EL (cell line): ENCODE results near the gene DPPA5.
"Not testable (repeated sequence)": the region's sequence is repeated elsewhere in the genome, so short reads cannot be mapped to it uniquely, and the experiment has no call there.

Source experiments
- DNase-seq: peaks from one replicate; pipeline ENCODE4 v3.0.0-alpha.2; 2016

DPPA5 gene

DNA sequence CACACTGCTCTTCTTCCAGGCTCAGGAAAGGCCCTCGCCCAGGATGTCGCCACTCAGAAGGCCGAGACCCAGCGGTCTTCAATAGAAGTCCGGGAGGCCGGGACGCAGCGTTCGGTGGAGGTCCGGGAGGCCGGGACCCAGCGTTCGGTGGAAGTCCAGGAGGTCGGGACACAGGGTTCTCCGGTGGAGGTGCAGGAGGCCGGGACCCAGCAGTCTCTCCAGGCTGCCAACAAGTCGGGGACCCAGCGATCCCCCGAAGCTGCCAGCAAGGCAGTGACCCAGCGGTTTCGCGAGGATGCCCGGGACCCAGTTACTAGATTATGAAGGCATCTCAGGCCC, 9.4 kb upstream of the DPPA5 start:
- DNase-seq, result no peak

DNA sequence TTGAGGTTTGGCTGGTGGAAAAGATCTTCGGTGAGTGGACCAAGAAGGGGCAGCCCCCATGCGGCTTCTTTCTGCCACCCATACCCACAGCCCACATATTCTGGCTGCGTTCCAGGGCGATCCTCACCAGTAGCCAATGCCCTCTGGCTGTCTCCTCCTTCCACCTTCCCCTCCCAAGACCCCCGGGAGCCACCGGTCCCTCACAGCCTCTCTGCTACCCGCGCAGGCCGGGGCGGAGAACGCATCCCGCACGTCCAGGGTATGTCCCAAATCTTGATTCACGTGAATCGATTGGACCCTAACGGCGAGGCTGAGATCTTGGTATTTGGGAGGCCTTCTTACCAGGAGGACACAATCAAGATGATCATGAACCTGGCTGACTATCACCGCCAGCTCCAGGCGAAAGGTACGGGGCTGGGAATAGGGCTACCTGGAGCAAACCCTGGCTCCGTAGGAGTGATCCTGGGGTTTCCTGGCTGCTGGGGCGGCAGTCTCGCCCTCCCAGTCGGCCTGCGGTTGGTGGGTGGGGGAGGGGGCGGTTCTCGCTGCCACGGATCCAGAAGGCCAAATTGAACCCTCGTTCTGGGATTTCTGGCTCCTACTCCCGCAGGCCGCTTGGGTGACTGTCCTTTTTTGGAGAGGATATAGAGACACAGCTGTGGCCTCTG, 8.9 kb upstream of the DPPA5 start:
- DNase-seq, result no peak

DNA sequence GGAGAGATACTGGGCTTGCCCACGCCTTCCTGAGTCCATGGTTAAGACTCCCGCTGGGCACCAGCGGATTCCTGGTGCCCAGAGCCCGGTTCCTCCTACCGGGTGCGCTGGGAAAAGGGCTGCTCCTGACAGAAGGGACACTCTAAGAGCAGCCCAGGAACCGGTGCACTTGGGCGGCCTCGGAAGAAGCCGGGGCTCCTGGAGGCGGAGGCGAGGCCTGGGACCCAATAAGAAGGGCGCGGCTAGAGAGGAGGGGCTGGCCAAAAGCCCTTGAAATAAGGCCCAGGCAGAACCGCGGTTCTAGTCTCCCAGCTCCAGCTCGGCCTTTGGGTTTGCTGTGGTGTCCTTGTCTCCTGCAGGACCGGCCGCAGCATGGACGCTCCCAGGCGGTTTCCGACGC, 8.3 kb upstream of the DPPA5 start, which contains the start of gene KHDC3L:
TSS of gene KHDC3L (plus strand) at position 301 of the 400 bp plus-strand sequence. CDS start at position 373, 72 bp downstream.
- no peak for DNase-seq

DNA sequence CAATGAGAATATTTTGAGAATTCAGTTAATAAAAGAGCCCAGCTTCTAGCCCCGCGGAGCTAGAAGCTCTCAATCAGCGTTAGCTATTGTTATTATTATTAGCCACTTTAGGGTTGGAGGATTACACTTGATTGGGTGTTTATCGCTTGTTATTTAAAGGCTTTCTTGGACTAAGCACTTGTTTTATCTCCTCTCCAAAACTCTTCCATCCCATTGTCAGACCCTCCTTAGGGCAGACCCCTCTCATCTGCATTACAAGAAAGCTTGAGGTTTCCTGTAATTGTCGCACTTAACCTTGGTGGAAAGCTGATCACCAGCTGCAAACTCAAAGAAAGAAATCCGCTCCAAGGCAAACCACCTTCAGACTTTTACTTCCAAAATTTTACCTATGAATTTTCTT, 4.8 kb downstream of the DPPA5 start:
- DNase-seq, result no peak

DNA sequence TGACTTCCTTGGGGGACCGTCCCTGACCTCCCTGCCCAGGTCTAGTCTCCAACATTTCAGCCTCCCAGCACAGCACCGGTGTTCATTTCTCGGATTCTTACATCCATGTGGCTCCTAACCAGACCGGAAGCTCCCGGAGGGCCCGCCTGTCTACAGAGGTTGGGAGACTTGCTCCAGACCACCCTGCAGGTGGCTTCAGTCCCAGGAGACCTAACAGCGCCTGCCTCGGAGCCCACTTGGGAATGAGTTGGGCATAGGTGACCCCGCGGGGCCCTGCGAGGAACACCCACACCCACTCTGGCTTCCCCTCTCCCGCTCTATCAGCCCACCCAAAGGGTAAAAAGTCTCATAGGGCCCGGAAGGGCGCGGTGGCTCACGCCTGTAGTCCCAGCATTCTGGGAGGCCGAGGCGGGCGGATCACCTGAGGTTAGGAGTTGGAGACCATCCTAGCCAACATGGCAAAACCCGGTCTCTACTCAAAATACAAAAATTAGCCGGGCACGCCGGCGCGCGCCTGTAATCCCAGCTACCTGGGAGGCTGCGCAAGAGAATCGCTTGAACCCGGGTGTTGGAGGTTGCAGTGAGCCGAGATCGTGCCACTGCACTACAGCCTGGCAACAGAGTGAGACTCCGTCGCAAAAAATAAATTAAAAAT, 5.4 kb downstream of the DPPA5 start:
- DNase-seq, result no peak

DNA sequence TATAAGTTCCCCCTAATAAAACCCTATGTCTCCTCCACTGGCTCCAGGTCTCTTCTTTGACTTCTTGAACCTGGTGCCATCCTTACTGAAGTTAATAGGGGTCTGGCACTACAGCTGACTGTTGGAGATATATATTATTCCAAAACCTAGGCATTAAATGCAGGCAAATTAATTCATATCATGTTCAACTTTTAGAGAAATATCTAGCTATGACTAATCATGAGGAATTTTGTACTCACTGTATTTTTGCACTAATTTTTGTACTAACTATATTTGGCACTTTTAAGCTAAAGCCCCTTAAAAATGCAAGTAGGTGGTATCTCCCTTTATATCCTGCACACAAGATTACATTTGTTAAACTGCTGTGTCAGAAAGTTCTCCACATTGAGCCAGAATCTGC, 10.9 kb downstream of the DPPA5 start:
- no peak for DNase-seq

DNA sequence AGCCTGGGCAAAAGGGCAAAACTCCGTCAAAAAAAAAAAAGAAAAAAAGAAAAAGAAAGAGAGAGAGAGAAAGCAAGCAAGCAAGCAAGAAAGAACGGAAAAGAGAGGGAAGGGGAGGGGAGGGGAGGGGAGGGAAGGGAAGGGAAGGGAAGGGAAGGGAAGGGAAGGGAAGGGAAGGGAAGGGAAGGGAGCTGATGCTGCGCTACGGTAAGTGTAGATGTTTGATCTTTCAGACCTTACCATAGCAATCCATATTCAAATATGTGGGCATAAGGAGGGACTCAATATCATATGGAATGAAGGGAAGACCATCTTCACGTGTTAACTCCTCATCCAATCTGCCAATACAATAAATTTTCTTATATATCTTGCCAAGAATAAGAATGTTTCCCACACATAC, 11.9 kb downstream of the DPPA5 start:
- DNase-seq, result no peak

DNA sequence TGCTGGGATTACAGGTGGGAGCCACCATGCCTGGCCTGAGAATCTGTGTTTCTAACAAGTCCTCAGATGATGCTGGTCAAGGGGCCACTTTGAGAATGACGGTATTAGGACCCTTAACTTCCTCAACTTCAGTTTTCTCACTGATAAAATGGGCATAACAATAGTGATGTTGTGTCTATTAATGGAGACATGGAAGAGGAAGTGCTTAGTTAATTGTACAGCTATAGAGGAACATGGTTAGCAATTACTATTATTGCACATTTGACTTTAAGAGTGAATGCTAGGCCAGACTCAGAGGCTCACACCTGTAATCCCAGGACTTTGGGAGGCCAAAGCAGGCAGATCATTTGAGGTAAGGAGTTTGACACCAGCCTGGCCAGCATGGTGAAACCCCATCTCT, 12.7 kb downstream of the DPPA5 start:
- DNase-seq, result no peak

DNA sequence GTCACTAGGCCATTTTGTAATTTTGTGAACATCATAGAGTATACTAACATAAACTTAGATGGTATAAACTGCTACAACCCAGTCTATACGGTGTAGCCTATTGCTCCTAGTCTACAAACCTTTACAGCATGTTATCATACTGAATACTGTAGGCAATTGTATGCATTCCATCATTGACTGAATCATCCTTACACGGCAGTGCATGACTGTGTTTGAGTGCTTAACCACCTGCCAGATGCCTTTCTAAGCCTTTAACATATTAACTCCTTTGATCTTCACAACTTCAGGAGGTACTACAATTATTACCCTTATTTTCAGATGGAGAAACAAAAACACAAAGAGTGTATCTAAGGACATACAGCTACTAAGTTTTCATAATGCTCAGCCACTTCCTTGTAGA, 14.0 kb downstream of the DPPA5 start:
- peak; percentile 42 for DNase-seq

DNA sequence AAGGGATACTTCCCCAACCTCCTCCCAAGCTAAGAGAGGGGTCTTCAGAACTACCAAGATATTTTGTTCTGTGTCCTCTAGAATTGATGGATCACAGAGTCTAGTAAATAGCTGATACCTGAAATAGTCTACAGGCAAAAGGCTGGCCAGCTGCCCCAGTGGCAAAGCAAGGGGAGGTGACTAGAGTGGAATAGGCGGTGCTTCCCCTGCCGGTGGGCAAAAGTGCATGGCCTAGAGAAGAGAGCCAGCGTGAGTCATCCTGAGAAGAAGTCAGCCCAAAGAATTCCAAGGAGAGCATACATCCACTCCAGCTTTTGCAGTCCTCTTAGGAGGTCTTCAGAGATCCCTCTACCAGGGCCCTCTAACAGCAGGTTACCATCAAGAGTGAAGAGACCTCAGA, 14.7 kb downstream of the DPPA5 start:
- peak; percentile 68 for DNase-seq

DNA sequence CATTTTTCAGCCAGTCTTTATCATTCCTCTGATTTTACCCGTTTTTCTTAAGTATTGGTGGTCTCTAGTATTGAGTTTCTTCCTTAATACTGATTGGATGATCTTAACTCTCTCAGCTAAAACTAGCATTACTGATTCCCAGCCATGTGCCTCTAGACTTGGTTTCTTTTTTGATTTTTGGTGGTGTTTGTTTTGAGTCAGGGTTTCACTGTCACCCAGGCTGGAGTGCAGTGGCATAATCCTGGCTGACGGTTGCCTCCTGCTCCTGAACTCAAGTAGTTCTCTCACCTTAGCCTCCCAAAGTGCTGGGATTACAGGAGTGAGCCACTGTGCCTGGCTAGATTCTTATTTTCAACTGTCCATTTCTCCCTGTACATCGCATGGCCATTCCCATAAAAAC, 24.9 kb downstream of the DPPA5 start:
- DNase-seq, result no peak

DNA sequence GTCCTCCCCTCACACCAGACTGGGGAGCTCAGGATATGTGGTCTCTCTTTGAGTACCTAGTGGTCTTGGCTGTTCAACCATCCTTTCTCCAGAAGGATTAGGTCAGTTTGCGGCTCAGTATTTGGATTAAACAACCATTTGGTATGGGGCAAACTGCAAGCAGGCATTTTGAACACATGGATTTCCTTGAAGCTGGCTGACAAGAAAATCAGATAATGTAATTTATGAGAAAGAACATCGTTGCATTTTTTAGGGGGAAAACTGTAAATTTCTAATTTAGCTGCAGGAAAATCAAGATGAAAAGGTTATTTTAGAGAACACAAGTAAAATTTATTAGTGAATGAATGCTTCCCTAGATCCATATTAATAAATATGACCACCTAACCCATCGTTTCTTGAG, 25.3 kb downstream of the DPPA5 start:
- DNase-seq, result no peak

DNA sequence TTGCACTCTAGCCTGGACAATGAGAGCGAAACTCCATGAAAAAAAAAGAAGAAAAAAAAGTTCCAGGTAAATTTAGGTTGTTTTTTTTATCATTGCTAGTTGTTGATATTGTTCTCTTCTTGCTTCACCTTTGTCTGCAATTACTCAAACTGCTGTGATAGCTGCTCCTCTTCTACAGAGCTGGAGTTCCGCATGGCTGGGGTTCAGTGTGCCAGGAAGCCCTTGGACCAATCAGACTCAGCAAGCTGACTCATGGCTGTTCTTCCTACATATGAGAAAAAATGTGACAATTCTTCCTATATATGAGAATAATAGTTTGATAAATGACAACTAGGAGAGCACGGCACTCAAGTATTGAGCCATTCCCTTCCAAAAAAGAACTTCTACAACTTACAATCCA, 28.4 kb downstream of the DPPA5 start:
- DNase-seq, result no peak

DNA sequence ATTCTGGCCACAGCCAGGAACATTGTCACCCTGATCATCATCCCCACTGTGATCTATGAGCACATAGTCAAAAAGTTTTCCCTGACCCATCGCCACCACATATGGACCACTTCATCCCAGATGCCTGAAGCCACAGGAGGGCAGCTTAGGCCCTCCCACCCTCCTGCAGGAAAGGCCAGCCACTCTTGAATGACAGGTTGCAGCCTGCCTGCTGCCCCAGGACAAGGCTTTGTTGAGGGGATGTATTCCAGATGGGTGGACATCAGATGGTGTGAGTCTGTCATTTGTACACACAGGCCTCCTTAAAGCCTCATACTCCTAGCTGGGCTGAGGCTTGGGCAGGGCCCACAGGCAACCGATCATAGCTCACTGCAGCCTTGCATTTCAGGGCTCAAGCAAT, 30.8 kb downstream of the DPPA5 start:
- DNase-seq, result no peak

DNA sequence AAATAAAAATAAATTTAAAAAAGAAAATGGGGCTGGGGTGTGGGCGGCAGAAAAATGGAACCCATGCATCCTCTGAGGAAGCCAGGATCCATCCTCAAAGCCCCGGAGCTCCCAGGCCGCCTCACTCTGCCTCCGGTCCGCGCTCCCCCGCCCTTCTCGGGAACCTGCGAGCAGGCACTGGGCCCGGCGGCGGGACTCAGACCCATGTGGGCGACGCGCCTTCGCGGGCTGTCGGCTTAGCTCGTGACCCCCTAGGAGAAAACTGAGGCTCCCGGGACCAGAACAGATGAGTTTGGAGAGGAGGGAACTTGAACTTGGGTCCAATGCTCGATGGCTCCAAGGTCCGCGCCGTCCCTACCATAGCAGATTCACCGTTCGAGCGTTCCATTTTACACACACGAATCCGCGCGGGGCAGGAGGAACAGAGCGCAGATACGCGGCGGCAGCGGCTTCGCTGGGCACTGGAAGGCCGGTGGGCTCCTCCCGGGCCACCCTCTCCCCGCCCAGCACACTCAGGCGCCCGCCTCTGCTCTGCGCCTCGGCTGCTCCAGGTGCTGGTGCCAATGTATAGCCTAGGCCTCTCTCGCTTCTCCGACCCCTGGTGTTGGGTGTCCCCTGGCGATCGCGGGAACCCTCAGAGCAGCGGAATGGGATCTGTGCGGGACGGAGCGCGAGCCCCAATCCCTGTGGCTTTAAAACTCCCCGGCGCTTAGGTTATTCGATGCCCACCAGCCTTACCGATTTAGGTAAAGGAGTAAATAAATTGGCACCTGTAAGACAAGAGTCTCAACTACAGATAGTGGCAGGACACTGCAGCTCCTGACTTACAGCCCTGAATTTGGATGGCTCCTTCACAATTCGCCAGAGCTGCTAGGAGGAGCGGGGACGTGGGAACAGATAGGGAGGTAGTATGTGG, 39.2 kb downstream of the DPPA5 start:
- DNase-seq, result no peak

DNA sequence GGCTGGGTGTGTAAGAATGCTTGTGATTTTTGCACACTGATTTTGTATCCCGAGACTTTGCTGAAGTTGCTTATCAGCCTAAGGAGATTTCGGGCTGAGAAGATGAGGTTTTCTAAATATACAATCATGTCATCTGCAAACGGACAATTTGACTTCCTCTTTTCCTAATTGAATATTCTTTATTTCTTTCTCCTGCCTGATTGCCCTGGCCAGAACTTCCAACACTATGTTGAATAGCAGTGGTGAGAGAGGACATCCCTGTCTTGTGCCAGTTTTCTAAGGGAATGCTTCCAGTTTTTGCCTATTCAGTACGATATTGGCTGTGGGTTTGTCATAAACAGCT, 43.6 kb downstream of the DPPA5 start:
- DNase-seq, result not testable (repeated sequence)

DNA sequence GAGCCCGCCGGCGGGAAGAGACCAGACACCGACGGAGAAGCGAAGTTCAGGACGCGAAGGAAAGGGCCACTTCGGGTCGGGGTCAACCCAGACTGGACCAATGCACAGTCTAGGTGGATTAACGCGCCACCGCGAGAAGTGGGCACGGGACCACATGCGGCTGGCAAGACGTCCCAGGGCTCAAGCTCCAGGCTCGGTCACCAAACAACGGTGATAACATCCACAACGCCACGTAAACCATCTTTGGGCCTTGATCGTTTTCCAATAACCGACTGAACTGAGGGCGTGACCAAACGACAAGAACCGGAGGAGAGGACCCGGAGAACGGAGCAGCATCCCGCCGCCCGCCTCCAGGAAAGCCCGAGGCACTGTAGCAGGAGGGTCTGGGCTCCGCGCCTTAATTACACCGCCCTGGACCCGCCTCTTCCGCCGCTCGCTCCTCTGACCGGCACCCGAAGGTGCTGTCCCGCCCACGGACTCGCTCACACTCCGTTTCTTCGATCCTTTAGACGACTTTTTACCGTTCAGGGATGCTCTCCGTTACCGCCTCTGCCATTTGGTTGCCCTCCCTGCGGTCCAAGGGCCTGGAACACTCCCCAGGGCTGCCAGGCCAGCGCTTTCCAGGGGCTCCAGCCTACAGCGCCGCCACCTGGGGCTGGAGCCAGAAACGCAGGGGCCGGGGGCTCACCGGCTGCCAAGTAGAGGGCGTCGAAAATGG, 44.1 kb downstream of the DPPA5 start:
- DNase-seq, result peak; percentile 76

DNA sequence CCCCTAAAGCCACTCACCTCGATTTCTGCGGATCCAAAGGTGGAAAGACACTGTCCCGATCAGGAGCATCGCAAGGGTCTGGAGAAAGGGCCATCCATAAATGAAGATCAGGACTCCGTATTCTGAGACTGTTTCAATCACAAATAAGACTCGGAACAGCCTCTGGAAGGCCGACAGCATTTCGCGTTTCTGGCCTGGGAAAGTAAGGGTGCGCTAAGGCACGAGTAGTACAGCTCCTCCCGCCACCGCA, 44.6 kb downstream of the DPPA5 start:
- DNase-seq, result no peak

DNA sequence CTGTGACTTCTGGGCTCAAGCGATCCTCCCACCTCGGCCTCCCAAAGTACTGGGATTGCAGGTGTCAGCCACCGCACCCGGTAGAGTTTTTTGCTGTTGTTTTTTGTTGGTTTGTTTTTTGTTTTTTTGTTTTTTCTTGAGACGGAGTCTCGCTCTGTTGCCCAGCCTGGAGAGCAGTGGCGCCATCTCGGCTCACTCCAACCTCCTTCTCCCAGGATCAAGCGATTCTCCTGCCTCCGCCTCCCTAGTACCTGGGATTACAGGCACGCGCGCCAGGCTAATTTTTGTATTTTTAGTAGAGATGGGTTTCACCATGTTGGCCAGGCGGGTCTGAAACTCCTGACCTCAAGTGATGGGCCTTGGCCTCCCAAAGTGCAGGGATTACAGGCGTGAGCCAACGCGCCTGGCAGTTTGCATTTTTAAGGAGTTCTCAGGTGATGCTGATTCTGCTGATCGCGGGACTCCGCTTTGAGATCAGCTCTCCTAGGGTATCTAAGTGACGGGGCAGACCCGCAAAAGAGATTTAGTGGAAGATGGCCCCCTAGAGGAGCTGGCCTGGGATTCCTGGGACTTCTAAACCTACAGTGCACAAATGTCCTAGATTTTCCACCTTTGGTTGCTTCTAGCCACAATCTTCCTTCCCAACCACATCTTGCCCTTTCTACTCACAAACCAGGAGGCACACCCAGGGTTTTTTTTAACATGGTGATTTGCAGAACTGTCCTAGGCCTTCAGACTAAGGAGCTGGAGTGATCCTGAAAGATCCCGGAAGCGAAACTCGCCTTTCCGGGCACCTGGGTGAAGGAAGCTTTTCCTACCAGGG, 45.2 kb downstream of the DPPA5 start:
- peak; percentile 31 for DNase-seq

DNA sequence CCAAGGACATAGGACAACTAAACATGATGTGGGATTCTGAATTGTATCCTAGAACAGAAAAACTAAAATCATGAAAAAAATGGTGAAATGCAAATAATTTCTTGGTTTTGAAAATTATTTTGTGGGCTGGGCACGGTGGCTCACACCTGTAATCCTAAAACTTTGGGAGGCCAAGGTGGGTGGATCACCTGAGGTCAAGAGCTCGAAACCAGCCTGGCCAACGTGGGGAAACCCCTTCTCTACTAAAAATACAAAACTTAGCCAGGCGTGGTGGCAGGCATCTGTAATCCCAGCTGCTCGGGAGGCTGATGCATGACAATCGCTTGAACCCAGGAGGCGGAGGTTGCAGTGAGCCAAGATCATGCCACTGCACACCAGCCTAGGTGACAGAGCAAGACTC, 50.3 kb downstream of the DPPA5 start:
- DNase-seq, result not testable (repeated sequence)
